ENCODE data around the gene HEPACAM2.
A peak's percentile ranks its signal among the peaks of the same experiment; 100 is the strongest.

HEPACAM2 gene

GRCh38 chr7:93228302-93228701 lies 2.0 kb upstream of the HEPACAM2 start:
- TF ChIP-seq GATA1 (IDR thresholded peaks at IDR 0.05; ENCODE audit: low read depth, low read length): no peak
- TF ChIP-seq POLR2A (IDR thresholded peaks at IDR 0.05; ENCODE audit: low read length): no peak
- DNase-seq: peak; percentile 68 to 80

GRCh38 chr7:93219868-93220267 lies 6.4 kb downstream of the HEPACAM2 start:
- DNase-seq: peak; percentile 15 to 29
- no peak for TF ChIP-seq GATA1 (IDR thresholded peaks at IDR 0.05; ENCODE audit: low read depth, low read length)

DNA sequence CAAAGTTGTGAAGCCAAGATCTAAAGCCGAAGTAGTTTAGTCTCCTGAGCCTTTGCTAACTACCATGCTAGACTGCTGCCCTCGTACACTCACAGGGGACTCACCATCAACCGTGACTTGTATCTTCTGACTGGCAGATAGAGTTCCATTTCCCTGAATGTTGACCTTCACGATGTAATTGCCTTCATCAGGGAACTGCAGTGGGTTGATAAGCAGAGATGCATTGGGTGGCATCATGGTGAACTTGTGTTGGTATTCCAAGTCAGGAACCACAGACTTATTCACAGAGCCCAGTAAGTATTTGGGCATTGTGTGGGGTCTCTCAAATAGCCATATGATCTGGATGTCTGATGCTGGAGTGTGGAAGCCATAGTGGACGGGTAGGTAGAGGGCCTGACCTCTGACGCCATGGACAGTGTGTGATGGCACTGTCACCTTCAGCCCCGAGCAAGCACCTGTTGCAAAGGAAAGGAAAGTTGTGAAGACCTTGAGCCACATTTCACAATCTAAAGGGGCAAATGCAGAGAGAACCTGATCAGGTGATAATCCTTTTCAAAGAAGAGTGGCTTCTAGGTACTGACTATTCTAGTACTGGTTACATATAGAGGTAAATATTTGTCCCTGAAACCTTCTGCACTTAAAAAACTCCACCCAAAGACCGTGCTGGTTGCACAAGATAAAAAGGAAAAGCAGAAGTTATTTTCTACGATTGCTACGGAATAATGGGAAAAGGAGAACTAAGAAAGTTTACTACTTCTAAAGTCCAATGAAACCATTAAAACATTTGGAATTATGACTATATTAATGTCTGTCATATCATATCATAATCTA lies 7.1 kb downstream of the HEPACAM2 start:
- TF ChIP-seq GATA1 (IDR thresholded peaks at IDR 0.05; ENCODE audit: low read depth, low read length) (no peak), POLR2A (IDR thresholded peaks at IDR 0.05; ENCODE audit: low read length) (peak; percentile 33)
- peak; percentile 31 to 41 for DNase-seq

GRCh38 chr7:93212881-93213280 lies 13.4 kb downstream of the HEPACAM2 start:
- DNase-seq: no peak

DNA sequence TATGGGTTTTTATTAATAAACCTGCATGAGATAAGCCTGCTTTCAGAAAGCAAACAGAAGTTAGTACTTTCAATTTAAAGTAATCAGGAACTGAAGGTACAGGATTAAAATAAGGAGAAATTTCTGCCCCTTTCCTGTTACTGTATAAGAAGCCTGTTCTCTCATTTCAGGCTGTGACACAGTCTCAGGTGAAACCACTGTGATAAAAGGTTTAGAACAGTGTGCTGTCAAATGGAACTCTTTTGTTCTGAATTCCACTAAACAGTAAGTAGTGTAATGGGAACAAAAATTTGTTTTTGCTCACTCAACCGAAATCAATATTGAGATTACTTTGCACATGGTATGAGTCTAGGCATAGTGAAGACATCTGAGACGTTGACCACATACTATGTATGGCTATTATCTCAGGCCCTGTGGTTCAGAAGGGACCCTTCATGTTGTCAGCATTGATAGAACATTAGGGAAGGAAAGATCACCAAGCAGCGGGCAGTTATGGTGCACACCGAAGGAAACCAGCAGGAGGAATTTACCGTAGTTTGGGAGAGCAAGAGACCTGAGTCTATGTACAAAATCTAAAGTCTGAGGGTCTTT lies 14.9 kb downstream of the HEPACAM2 start:
- no peak for DNase-seq
- TF ChIP-seq GATA1 (IDR thresholded peaks at IDR 0.05; ENCODE audit: low read depth, low read length): no peak
- no peak for TF ChIP-seq POLR2A (IDR thresholded peaks at IDR 0.05; ENCODE audit: low read length)

More at GRCh38 chr7:93212881-93213280, 13.4 kb downstream of the HEPACAM2 start:
- TF ChIP-seq POLR2A (IDR thresholded peaks at IDR 0.05; ENCODE audit: low read length) (no peak), GATA1 (IDR thresholded peaks at IDR 0.05; ENCODE audit: low read depth, low read length) (no peak)

GRCh38 chr7:93205046-93205445 lies 21.2 kb downstream of the HEPACAM2 start:
- TF ChIP-seq GATA1 (IDR thresholded peaks at IDR 0.05; ENCODE audit: low read depth, low read length) (no peak), POLR2A (IDR thresholded peaks at IDR 0.05; ENCODE audit: low read length) (no peak)
- no peak for DNase-seq

DNA sequence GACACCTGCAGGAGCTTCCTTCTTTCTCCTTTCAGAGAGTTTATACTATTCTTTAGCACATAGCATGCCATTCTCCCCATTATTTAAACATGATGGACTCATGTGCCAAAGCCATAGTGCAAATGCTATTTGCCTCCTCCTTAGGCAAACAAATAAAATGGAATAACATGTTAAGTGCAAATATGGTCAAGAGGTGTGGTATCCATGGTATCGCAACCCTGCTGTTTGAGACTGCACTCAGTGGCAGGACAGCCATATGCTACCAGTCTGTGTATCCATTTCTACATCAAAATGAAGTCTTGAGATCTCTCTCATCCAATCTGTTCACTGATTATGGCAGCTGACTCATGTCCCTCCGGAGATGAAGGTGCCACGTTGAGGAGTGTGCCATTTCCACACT lies 22.8 kb downstream of the HEPACAM2 start:
- no peak for DNase-seq
- TF ChIP-seq GATA1 (IDR thresholded peaks at IDR 0.05; ENCODE audit: low read depth, low read length) (no peak), POLR2A (IDR thresholded peaks at IDR 0.05; ENCODE audit: low read length) (no peak)

DNA sequence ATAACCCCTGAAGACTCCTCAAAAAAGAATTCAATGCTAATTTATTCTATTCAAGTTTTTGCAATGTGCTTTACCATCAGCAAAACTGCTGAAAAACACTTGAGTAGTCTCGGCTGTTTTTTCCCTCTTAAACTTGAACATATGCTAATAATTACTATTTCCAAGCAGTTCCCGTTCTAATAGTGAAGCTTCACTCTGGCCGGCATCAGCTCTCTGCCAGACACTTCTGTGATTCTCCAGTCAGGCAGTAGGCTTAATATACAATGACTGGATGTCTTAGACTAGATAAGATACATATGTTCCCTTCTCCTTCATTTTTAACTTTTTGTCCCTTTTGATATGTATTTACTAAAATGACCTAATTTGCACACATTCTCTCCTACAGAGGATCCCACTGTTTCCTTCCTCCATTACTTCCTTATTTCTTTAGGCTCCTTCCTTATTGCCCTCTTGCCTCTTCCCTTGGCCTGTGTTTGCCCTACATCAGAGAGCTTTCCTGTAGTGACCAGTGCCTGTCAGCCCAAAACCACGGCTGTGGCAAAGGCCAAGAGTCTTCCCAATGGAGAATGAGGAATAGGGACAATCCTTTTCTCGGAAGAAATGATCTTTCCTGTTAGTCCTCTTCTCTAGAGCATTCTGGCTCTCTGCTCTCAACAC lies 23.5 kb downstream of the HEPACAM2 start:
- TF ChIP-seq GATA1 (IDR thresholded peaks at IDR 0.05; ENCODE audit: low read depth, low read length) (no peak), POLR2A (IDR thresholded peaks at IDR 0.05; ENCODE audit: low read length) (no peak)
- DNase-seq: no peak

GRCh38 chr7:93198472-93198871 lies 27.8 kb downstream of the HEPACAM2 start:
- DNase-seq: no peak
- TF ChIP-seq POLR2A (IDR thresholded peaks at IDR 0.05; ENCODE audit: low read length): no peak
- TF ChIP-seq GATA1 (IDR thresholded peaks at IDR 0.05; ENCODE audit: low read depth, low read length): no peak

DNA sequence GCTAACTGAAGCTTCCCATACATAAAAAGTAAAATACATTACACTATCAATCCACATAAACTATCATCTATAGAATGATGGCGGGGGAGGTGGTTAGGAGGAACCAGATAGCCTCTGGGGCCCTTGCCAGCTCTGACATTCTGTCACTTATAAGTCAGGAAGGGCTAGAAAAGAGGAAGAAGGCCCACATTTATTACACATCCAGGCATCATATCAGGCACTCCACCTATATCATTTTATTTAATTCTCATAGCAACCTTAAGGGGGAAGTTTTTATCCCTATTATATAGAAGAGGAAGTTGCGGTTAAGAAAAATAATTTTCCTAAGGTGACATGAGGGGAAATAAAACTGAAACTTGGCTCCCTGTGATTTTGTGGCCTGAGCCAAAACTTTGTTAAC lies 29.9 kb downstream of the HEPACAM2 start:
- DNase-seq: no peak
- TF ChIP-seq POLR2A (IDR thresholded peaks at IDR 0.05; ENCODE audit: low read length) (no peak), GATA1 (IDR thresholded peaks at IDR 0.05; ENCODE audit: low read depth, low read length) (no peak)

GRCh38 chr7:93194386-93194785 lies 31.9 kb downstream of the HEPACAM2 start:
- TF ChIP-seq POLR2A (IDR thresholded peaks at IDR 0.05; ENCODE audit: low read length) (no peak), GATA1 (IDR thresholded peaks at IDR 0.05; ENCODE audit: low read depth, low read length) (no peak)
- no peak for DNase-seq

DNA sequence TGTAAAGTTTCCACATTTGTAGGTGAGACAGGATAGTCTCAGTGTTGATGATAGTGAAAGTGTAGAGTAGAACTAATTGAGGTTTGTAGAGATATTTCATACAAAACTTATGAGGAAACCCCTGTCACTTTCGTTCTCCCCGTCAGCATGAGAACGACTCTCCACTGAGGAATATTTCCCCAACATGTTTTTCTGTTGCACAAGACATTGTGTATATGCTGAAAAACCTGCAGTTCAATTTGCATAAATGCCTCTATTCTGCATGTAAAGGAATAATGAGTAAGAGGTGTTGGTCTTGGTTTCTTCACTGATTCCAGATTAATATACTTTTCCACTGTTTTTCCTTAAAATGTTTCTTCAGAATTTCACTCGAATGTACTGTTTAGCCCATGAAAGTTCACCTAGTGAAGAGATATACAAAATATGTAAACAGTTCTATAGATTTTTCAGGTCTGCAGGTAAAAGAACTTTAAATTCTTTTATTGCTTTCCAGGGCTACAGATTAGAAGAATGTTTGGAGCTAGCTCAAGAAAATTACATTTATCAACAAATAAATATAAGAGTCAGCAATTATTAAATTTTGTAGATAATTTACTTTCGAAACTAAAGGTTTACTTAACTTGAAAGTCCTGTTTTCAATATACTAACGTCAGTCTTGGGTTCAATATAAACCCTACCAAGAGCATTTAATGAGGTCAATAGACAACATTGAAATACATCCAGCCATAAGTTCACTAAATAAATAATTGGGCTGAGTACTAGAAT lies 37.2 kb downstream of the HEPACAM2 start:
- no peak for DNase-seq
- TF ChIP-seq POLR2A (IDR thresholded peaks at IDR 0.05; ENCODE audit: low read length): no peak
- no peak for TF ChIP-seq GATA1 (IDR thresholded peaks at IDR 0.05; ENCODE audit: low read depth, low read length)

DNA sequence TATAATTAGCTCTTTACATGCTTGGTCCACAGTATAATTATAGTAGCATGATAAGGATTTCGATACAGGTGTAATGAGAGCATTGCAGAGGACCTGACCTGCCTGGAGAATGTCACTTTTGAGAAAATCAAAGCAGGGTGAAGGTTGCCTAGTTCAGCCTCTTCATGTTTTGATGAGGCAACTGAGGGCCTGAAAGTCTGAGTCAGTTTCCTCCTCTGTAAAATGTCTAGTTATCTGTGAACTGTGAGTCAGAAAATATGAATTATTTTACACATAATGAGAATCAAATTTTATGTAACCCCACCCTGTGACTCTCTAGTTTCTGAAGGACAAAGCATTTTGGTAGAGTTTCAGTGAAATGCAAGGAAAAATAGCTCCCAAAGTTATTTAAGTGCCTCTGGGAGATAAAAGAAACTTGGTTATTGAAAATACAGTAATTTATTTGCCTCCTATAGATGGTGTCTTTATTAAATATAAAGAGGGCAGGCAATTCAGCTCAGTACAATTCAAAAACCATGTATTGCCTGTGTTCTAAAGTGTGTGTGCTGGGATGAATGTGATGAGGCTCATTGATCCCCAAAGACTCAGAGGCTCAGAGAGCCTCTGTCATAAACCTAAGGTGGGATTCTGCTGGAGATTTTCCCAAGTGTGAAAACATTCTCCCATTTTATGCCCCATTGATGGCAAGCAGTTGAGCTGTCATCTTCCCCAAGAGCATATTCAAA lies 40.8 kb downstream of the HEPACAM2 start:
- TF ChIP-seq POLR2A (IDR thresholded peaks at IDR 0.05; ENCODE audit: low read length): no peak
- TF ChIP-seq GATA1 (IDR thresholded peaks at IDR 0.05; ENCODE audit: low read depth, low read length): no peak
- DNase-seq: no peak
